Natural killer cell (primary cell): ENCODE measurements around the gene CMTM8. TPM values are rescaled to one million over a fixed set of nuclear protein-coding genes. Genes with fewer than 3 reads are reported as not detected.

ENCODE experiments used
- ATAC-seq, 3 donors: fragments of 150-1000 bp in 2 of 3; fragments of 200-7000 bp in 1 of 3; cut with Tn5 transposase; 1 replicate in 1 of 3; 2 replicates in 2 of 3; pipeline ENCODE4 v1.10.0; 2021; ENCODE audit warnings: mild to moderate bottlenecking in 2 of 3, moderate library complexity in 2 of 3
- DNase-seq, 2 donors: peaks; one replicate each; pipeline versions ENCODE4 v3.0.0 to v3.0.0-alpha.2; 2013 to 2021; ENCODE audit warnings: mixed read lengths in 1 of 2
- H3K27ac ChIP-seq: one replicate; pipeline ENCODE4 v1.5.1; 2013; ENCODE audit warnings: mild to moderate bottlenecking, low read length
- H3K27me3 ChIP-seq: one replicate; pipeline ENCODE4 v1.6.1; 2013; ENCODE audit warnings: low read length; ENCODE audit not compliant: control insufficient read depth, insufficient read depth
- H3K36me3 ChIP-seq: one replicate; pipeline ENCODE4 v1.6.1; 2013; ENCODE audit warnings: low read length; ENCODE audit not compliant: control insufficient read depth, insufficient read depth
- H3K4me1 ChIP-seq: one replicate; pipeline ENCODE4 v1.6.1; 2013; ENCODE audit warnings: low read length; ENCODE audit not compliant: control insufficient read depth, insufficient read depth
- H3K4me3 ChIP-seq: one replicate; pipeline ENCODE4 v1.5.1; 2013; ENCODE audit warnings: low read length
- H3K9me3 ChIP-seq: one replicate; pipeline ENCODE4 v1.6.1; 2013; ENCODE audit warnings: low read length; ENCODE audit not compliant: control insufficient read depth, insufficient read depth
- H3K27ac Mint-ChIP-seq, 2 donors: one replicate each; pipeline ENCODE4 v1.8.0; 2022; ENCODE audit warnings: mild to moderate bottlenecking in 2 of 2, mixed read lengths in 2 of 2, moderate library complexity in 1 of 2
- H3K27me3 Mint-ChIP-seq, 2 donors: one replicate each; pipeline ENCODE4 v1.8.0; 2022; ENCODE audit warnings: low read depth in 2 of 2, mixed read lengths in 2 of 2
- H3K36me3 Mint-ChIP-seq: one replicate; pipeline ENCODE4 v1.8.0; 2022; ENCODE audit warnings: mixed read lengths
- H3K4me1 Mint-ChIP-seq, 2 donors: one replicate each; pipeline ENCODE4 v1.8.0; 2022; ENCODE audit warnings: mixed read lengths in 2 of 2
- H3K4me3 Mint-ChIP-seq: one replicate; pipeline ENCODE4 v1.8.0; 2022; ENCODE audit warnings: mild to moderate bottlenecking, moderate library complexity, mixed read lengths
- H3K9me3 Mint-ChIP-seq, 2 donors: one replicate each; pipeline ENCODE4 v1.8.0; 2022; ENCODE audit warnings: mixed read lengths in 2 of 2
- CTCF ChIP-seq: fragments of 200-600 bp; IDR thresholded peaks from one replicate; pipeline ENCODE4 v1.8.0; 2022; ENCODE audit warnings: antibody characterized with exemption
- WGBS: methylation state at CpG from one replicate; pipeline ENCODE4 v1.1.7; 2013; ENCODE audit warnings: missing lambda C conversion rate; ENCODE audit not compliant: insufficient coverage; 5-methylcytosine and 5-hydroxymethylcytosine counted together
- intact Hi-C: fragments of 100-400 bp; cut with micrococcal nuclease; formaldehyde crosslinking; loops from one replicate; pipeline ENCODE4 v1.14.2; 2022
- total RNA-seq, 4 donors: library from RNA; stranded (reverse); fragments of 120-200 nt in 1 of 4; gene quantifications; one replicate each; pipeline versions ENCODE4 v1.2.3 to v1.2.4, GENCODE V29; 2013 to 2022

The CMTM8 gene
- total RNA-seq, 3 donors from 2014 or later (not counting 1 experiment from before 2014, with no cell fraction given): 0.31 to 0.88 (median 0.83) TPM

- intact Hi-C loops: no loop called here
- Mint-ChIP-seq H3K27me3 (peaks cover 0 to 7% of the 10 kb centered on the region in 2 donors), H3K27ac (no peak overlapping the region), H3K36me3 (no peaks in the 10 kb centered on the region), H3K4me1 (peaks cover 0 to 3% of the 10 kb centered on the region in 2 donors), H3K4me3 (no peak overlapping the region), H3K9me3 (no peaks in the 10 kb centered on the region)
- Histone ChIP-seq H3K36me3 (no peaks in the 10 kb centered on the region), H3K27ac (no peak overlapping the region), H3K4me1 (no peaks in the 10 kb centered on the region), H3K27me3 (no peaks in the 10 kb centered on the region), H3K9me3 (no peaks in the 10 kb centered on the region), H3K4me3 (no peak overlapping the region)
- ATAC-seq (no peak), DNase-seq (no peak)
- TF ChIP-seq CTCF: no peak
- WGBS: 91% methylated on average over 4 of the region's 4 CpGs
Measured at GRCh38 chr3:32323604-32324003, 85.1 kb downstream of the CMTM8 start.

- intact Hi-C loops: no loop called here
- H3K27ac ChIP-seq: no peak overlapping the region
- no peaks in the 10 kb centered on the region for H3K9me3 ChIP-seq
- no peaks in the 10 kb centered on the region for H3K9me3 Mint-ChIP-seq
- H3K27ac Mint-ChIP-seq: no peak overlapping the region
- H3K4me1 Mint-ChIP-seq: peaks cover 0 to 3% of the 10 kb centered on the region in 2 donors
- no peak overlapping the region for H3K4me3 Mint-ChIP-seq
- DNase-seq (no peak), ATAC-seq (no peak)
- H3K27me3 ChIP-seq: no peaks in the 10 kb centered on the region
- no peak overlapping the region for H3K4me3 ChIP-seq
- peaks cover 0 to 4% of the 10 kb centered on the region in 2 donors for H3K27me3 Mint-ChIP-seq
- no peaks in the 10 kb centered on the region for H3K36me3 ChIP-seq
- no peaks in the 10 kb centered on the region for H3K4me1 ChIP-seq
- TF ChIP-seq CTCF: no peak
- no peaks in the 10 kb centered on the region for H3K36me3 Mint-ChIP-seq
- WGBS: 67% methylated on average over 2 of the region's 4 CpGs
Measured at GRCh38 chr3:32325201-32325600, 86.7 kb downstream of the CMTM8 start.

- intact Hi-C loops: no loop called here
- no peaks in the 10 kb centered on the region for H3K4me1 ChIP-seq
- no peak for ATAC-seq
- Mint-ChIP-seq H3K36me3 (no peaks in the 10 kb centered on the region), H3K4me1 (peaks cover 0 to 2% of the 10 kb centered on the region in 2 donors), H3K27me3 (peaks cover 0 to 2% of the 10 kb centered on the region in 2 donors), H3K4me3 (no peak overlapping the region), H3K27ac (no peak overlapping the region), H3K9me3 (no peaks in the 10 kb centered on the region)
- H3K4me3 ChIP-seq: no peak overlapping the region
- no peak for DNase-seq
- no peak for TF ChIP-seq CTCF
- no peaks in the 10 kb centered on the region for H3K27me3 ChIP-seq
- no peak overlapping the region for H3K27ac ChIP-seq
- H3K36me3 ChIP-seq: no peaks in the 10 kb centered on the region
- H3K9me3 ChIP-seq: no peaks in the 10 kb centered on the region
- WGBS: 88% methylated on average over 3 of the region's 3 CpGs
Measured at GRCh38 chr3:32325927-32326326, 87.4 kb downstream of the CMTM8 start.

- Mint-ChIP-seq H3K27ac (no peak overlapping the region), H3K9me3 (no peaks in the 10 kb centered on the region), H3K4me3 (no peak overlapping the region), H3K27me3 (no peaks in the 10 kb centered on the region), H3K4me1 (no peaks in the 10 kb centered on the region), H3K36me3 (no peaks in the 10 kb centered on the region)
- ATAC-seq (no peak), DNase-seq (no peak)
- TF ChIP-seq CTCF: no peak
- H3K4me3 ChIP-seq: no peak overlapping the region
- H3K36me3 ChIP-seq: no peaks in the 10 kb centered on the region
- no peaks in the 10 kb centered on the region for H3K4me1 ChIP-seq
- no peak overlapping the region for H3K27ac ChIP-seq
- 97% methylated on average over 2 of the region's 2 CpGs for WGBS
- H3K27me3 ChIP-seq: no peaks in the 10 kb centered on the region
- intact Hi-C loops: no loop called here
- no peaks in the 10 kb centered on the region for H3K9me3 ChIP-seq
Measured at GRCh38 chr3:32326795-32327194, 88.3 kb downstream of the CMTM8 start.
